Mesendoderm (in vitro differentiated cells): ENCODE measurements around the gene CCL2.

Experiments
- DNase-seq: peaks from one replicate; pipeline ENCODE4 v3.0.0; 2013
- H2AK5ac ChIP-seq: 2 replicates; pipeline ENCODE4 v1.6.1; 2013; ENCODE audit warnings: low read length, inconsistent platforms
- H2BK120ac ChIP-seq: 2 replicates; pipeline ENCODE4 v1.6.1; 2013; ENCODE audit warnings: low read depth, mild to moderate bottlenecking, low read length, moderate library complexity, mixed read lengths
- H2BK15ac ChIP-seq: replicated peaks from 2 replicates; pipeline ENCODE4 v1.6.1; 2013; ENCODE audit warnings: low read depth, mild to moderate bottlenecking, moderate library complexity
- H2BK5ac ChIP-seq: 2 replicates; pipeline ENCODE4 v1.6.1; 2013; ENCODE audit warnings: low read length, inconsistent platforms
- H3K18ac ChIP-seq: 2 replicates; pipeline ENCODE4 v1.6.1; 2013; ENCODE audit warnings: mild to moderate bottlenecking, low read length, mixed read lengths
- H3K23ac ChIP-seq: one replicate; pipeline ENCODE4 v1.6.1; 2013; ENCODE audit warnings: low read length
- H3K27ac ChIP-seq: 2 replicates; pipeline ENCODE4 v1.5.1; 2013; ENCODE audit warnings: low read depth, mild to moderate bottlenecking, inconsistent platforms, low read length, moderate library complexity
- H3K27me3 ChIP-seq: 2 replicates; pipeline ENCODE4 v1.6.1; 2013; ENCODE audit warnings: low read length, control low read depth, mild to moderate bottlenecking, inconsistent platforms; ENCODE audit not compliant: insufficient read depth, poor library complexity
- H3K36me3 ChIP-seq: 2 replicates; pipeline ENCODE4 v1.6.1; 2013; ENCODE audit warnings: low read length, inconsistent platforms; ENCODE audit not compliant: control insufficient read depth, insufficient read depth
- H3K4ac ChIP-seq: one replicate; pipeline ENCODE4 v1.6.1; 2013; ENCODE audit warnings: low read depth, mild to moderate bottlenecking, low read length, moderate library complexity
- H3K4me1 ChIP-seq: 2 replicates; pipeline ENCODE4 v1.6.1; 2013; ENCODE audit warnings: low read depth, low read length, inconsistent platforms; ENCODE audit not compliant: control insufficient read depth
- H3K4me2 ChIP-seq: 2 replicates; pipeline ENCODE4 v1.6.1; 2013; ENCODE audit warnings: low read length
- H3K4me3 ChIP-seq: 2 replicates; pipeline ENCODE4 v1.5.1; 2013; ENCODE audit warnings: mild to moderate bottlenecking, low read length
- H3K56ac ChIP-seq: one replicate; pipeline ENCODE4 v1.6.1; 2013; ENCODE audit warnings: low read length
- H3K79me1 ChIP-seq: 2 replicates; pipeline ENCODE4 v1.6.1; 2013; ENCODE audit warnings: low read length, inconsistent platforms
- H3K79me2 ChIP-seq: 2 replicates; pipeline ENCODE4 v1.6.1; 2013; ENCODE audit warnings: mild to moderate bottlenecking, low read length; ENCODE audit not compliant: control insufficient read depth, insufficient read depth
- H3K9ac ChIP-seq: 2 replicates; pipeline ENCODE4 v1.6.1; 2013; ENCODE audit warnings: low read length, inconsistent platforms
- H4K5ac ChIP-seq: one replicate; pipeline ENCODE4 v1.6.1; 2013; ENCODE audit warnings: low read length
- H4K8ac ChIP-seq: one replicate; pipeline ENCODE4 v1.6.1; 2013; ENCODE audit warnings: low read depth, mild to moderate bottlenecking, control low read depth, low read length, moderate library complexity
- WGBS: extraction: QIAGEN DNeasy Blood & Tissue Kit; methylation state at CpG from one replicate; pipeline ENCODE4 v1.1.7; 2013; ENCODE audit warnings: low lambda C conversion rate, missing lambda C conversion rate; ENCODE audit not compliant: insufficient coverage; ENCODE audit errors: extremely low coverage; 5-methylcytosine and 5-hydroxymethylcytosine counted together

Gene CCL2

GRCh38 chr17:34299027-34299426, 43.9 kb downstream of the CCL2 start:
- Histone ChIP-seq H3K27me3 (no peaks in the 10 kb centered on the region), H3K27ac (no peak overlapping the region), H2AK5ac (no peak overlapping the region), H2BK120ac (no peak overlapping the region), H3K79me2 (no peaks in the 10 kb centered on the region), H2BK5ac (peak overlapping the region; percentile 17), H3K4ac (no peak overlapping the region), H3K56ac (no peak overlapping the region), H3K4me1 (peaks cover 3% of the 10 kb centered on the region), H3K4me2 (no peak overlapping the region), H4K5ac (peak overlapping the region; percentile 17), H3K36me3 (no peaks in the 10 kb centered on the region), H3K79me1 (no peaks in the 10 kb centered on the region), H3K9ac (no peak overlapping the region), H3K23ac (peak overlapping the region; percentile 91), H3K4me3 (no peak overlapping the region), H3K18ac (no peak overlapping the region), H4K8ac (no peak overlapping the region), H2BK15ac (no peak overlapping the region)
- DNase-seq = no peak
- no CpG with 5 or more reads among the region's 2 CpGs for WGBS

GRCh38 chr17:34299956-34300577, 45.0 kb downstream of the CCL2 start:
- Histone ChIP-seq H3K79me2 (no peaks in the 10 kb centered on the region), H3K27ac (no peak overlapping the region), H2BK120ac (no peak overlapping the region), H4K8ac (no peak overlapping the region), H3K4me3 (no peak overlapping the region), H3K23ac (no peak overlapping the region), H2BK15ac (no peak overlapping the region), H3K79me1 (no peaks in the 10 kb centered on the region), H4K5ac (no peak overlapping the region), H3K4me1 (peaks cover 3% of the 10 kb centered on the region), H3K9ac (no peak overlapping the region), H2AK5ac (no peak overlapping the region), H3K56ac (no peak overlapping the region), H3K18ac (no peak overlapping the region), H2BK5ac (no peak overlapping the region), H3K36me3 (no peaks in the 10 kb centered on the region), H3K4ac (no peak overlapping the region), H3K4me2 (no peak overlapping the region), H3K27me3 (no peaks in the 10 kb centered on the region)
- no CpG with 5 or more reads among the region's 3 CpGs for WGBS
- no peak for DNase-seq

- H3K4ac ChIP-seq = peak overlapping the region; percentile 81
- H3K9ac ChIP-seq = no peak overlapping the region
- H3K79me2 ChIP-seq = no peaks in the 10 kb centered on the region
- DNase-seq = no peak
- H3K4me3 ChIP-seq = no peak overlapping the region
- H3K79me1 ChIP-seq = no peaks in the 10 kb centered on the region
- H2AK5ac ChIP-seq = no peak overlapping the region
- no CpG with 5 or more reads among the region's 3 CpGs for WGBS
- H2BK15ac ChIP-seq = no peak overlapping the region
- H3K36me3 ChIP-seq = no peaks in the 10 kb centered on the region
- H3K27ac ChIP-seq = no peak overlapping the region
- peaks cover 3% of the 10 kb centered on the region for H3K4me1 ChIP-seq
- H3K23ac ChIP-seq = no peak overlapping the region
- H3K27me3 ChIP-seq = no peaks in the 10 kb centered on the region
- H4K8ac ChIP-seq = no peak overlapping the region
- H2BK120ac ChIP-seq = no peak overlapping the region
- no peak overlapping the region for H3K4me2 ChIP-seq
- H4K5ac ChIP-seq = no peak overlapping the region
- H3K56ac ChIP-seq = no peak overlapping the region
- no peak overlapping the region for H3K18ac ChIP-seq
- H2BK5ac ChIP-seq = no peak overlapping the region
These were observed 45.7 kb downstream of the CCL2 start for GRCh38 chr17:34300652-34301370.

GRCh38 chr17:34301986-34302385, 46.9 kb downstream of the CCL2 start:
- no CpG with 5 or more reads among the region's 2 CpGs for WGBS
- DNase-seq = no peak
- H3K4ac ChIP-seq = no peak overlapping the region

GRCh38 chr17:34302636-34303035, 47.6 kb downstream of the CCL2 start:
- Histone ChIP-seq H2BK120ac (no peak overlapping the region), H3K4me2 (no peak overlapping the region), H4K8ac (no peak overlapping the region), H2BK5ac (no peak overlapping the region), H3K23ac (no peak overlapping the region), H3K79me2 (no peaks in the 10 kb centered on the region), H2BK15ac (no peak overlapping the region), H3K4me1 (peaks cover 3% of the 10 kb centered on the region), H3K4ac (no peak overlapping the region), H3K4me3 (no peak overlapping the region), H2AK5ac (no peak overlapping the region), H3K56ac (no peak overlapping the region), H3K36me3 (no peaks in the 10 kb centered on the region), H3K27ac (no peak overlapping the region), H3K18ac (no peak overlapping the region), H3K27me3 (no peaks in the 10 kb centered on the region), H3K9ac (no peak overlapping the region), H4K5ac (no peak overlapping the region), H3K79me1 (no peaks in the 10 kb centered on the region)
- no peak for DNase-seq
- no CpG with 5 or more reads among the region's 1 CpG for WGBS

More at GRCh38 chr17:34301986-34302385, 46.9 kb downstream of the CCL2 start:
- Histone ChIP-seq H4K8ac (no peak overlapping the region), H3K9ac (no peak overlapping the region), H3K79me2 (no peaks in the 10 kb centered on the region), H3K27me3 (no peaks in the 10 kb centered on the region), H2BK15ac (no peak overlapping the region), H3K23ac (no peak overlapping the region), H3K56ac (no peak overlapping the region), H3K79me1 (no peaks in the 10 kb centered on the region), H4K5ac (no peak overlapping the region), H2BK120ac (no peak overlapping the region), H3K36me3 (no peaks in the 10 kb centered on the region), H3K27ac (no peak overlapping the region), H2AK5ac (no peak overlapping the region), H3K18ac (no peak overlapping the region), H2BK5ac (no peak overlapping the region), H3K4me3 (no peak overlapping the region), H3K4me2 (no peak overlapping the region), H3K4me1 (peaks cover 3% of the 10 kb centered on the region)
